Trophoblast cell (in vitro differentiated cells and primary cell): ENCODE data around the gene SRBD1.

Experiments
- DNase-seq, 2 donors: peaks; one replicate each; pipeline ENCODE4 v3.0.0-alpha.2; 2016
- H2AFZ ChIP-seq: 2 replicates; pipeline ENCODE4 v1.6.1; 2013; ENCODE audit warnings: low read length, moderate library complexity, mild to moderate bottlenecking; ENCODE audit not compliant: insufficient read depth, poor library complexity
- H2AK5ac ChIP-seq: 2 replicates; pipeline ENCODE4 v1.6.1; 2013; ENCODE audit warnings: mild to moderate bottlenecking, low read length
- H2BK120ac ChIP-seq: 2 replicates; pipeline ENCODE4 v1.6.1; 2013; ENCODE audit warnings: low read length, mild to moderate bottlenecking, moderate library complexity; ENCODE audit not compliant: insufficient read depth, poor library complexity
- H2BK12ac ChIP-seq: 2 replicates; pipeline ENCODE4 v1.6.1; 2013; ENCODE audit warnings: mild to moderate bottlenecking, low read length, moderate library complexity
- H2BK5ac ChIP-seq: 2 replicates; pipeline ENCODE4 v1.6.1; 2013; ENCODE audit warnings: low read length, low read depth, moderate library complexity, mild to moderate bottlenecking; ENCODE audit not compliant: poor library complexity
- H3K14ac ChIP-seq: 2 replicates; pipeline ENCODE4 v1.6.1; 2013; ENCODE audit warnings: mild to moderate bottlenecking, low read length
- H3K18ac ChIP-seq: 2 replicates; pipeline ENCODE4 v1.6.1; 2013; ENCODE audit warnings: mild to moderate bottlenecking, low read length
- H3K23ac ChIP-seq: 2 replicates; pipeline ENCODE4 v1.6.1; 2013; ENCODE audit warnings: low read length
- H3K27ac ChIP-seq: 2 replicates; pipeline ENCODE4 v1.5.1; 2013; ENCODE audit warnings: low read depth, mild to moderate bottlenecking, inconsistent platforms, low read length, moderate library complexity
- H3K27me3 ChIP-seq: 2 replicates; pipeline ENCODE4 v1.6.1; 2013; ENCODE audit warnings: inconsistent platforms, mild to moderate bottlenecking, low read length, moderate library complexity; ENCODE audit not compliant: insufficient read depth
- H3K36me3 ChIP-seq, 2 experiments: 1 replicate in 1 of 2; 2 replicates in 1 of 2; pipeline ENCODE4 v1.6.1; 2013; ENCODE audit warnings: low read length in 2 of 2, mild to moderate bottlenecking in 2 of 2, moderate library complexity in 1 of 2; ENCODE audit not compliant: insufficient read depth in 2 of 2, control insufficient read depth in 1 of 2
- H3K4ac ChIP-seq: 2 replicates; pipeline ENCODE4 v1.6.1; 2013; ENCODE audit warnings: low read depth, mild to moderate bottlenecking, low read length, moderate library complexity
- H3K4me1 ChIP-seq, 2 experiments: 1 replicate in 1 of 2; 2 replicates in 1 of 2; pipeline ENCODE4 v1.6.1; 2013; ENCODE audit warnings: low read length in 2 of 2, mild to moderate bottlenecking in 2 of 2, moderate library complexity in 1 of 2; ENCODE audit not compliant: insufficient read depth in 2 of 2, control insufficient read depth in 1 of 2
- H3K4me2 ChIP-seq: 2 replicates; pipeline ENCODE4 v1.6.1; 2013; ENCODE audit warnings: inconsistent platforms, mild to moderate bottlenecking, low read length, moderate library complexity
- H3K4me3 ChIP-seq: 2 replicates; pipeline ENCODE4 v1.5.1; 2013; ENCODE audit warnings: mild to moderate bottlenecking, low read depth, low read length, inconsistent platforms
- H3K79me1 ChIP-seq: one replicate; pipeline ENCODE4 v1.6.1; 2013; ENCODE audit warnings: low read length
- H3K79me2 ChIP-seq: 2 replicates; pipeline ENCODE4 v1.6.1; 2013; ENCODE audit warnings: low read length, mild to moderate bottlenecking; ENCODE audit not compliant: control insufficient read depth, insufficient read depth, poor library complexity
- H3K9ac ChIP-seq: 2 replicates; pipeline ENCODE4 v1.6.1; 2013; ENCODE audit warnings: mild to moderate bottlenecking, low read length
- H3K9me3 ChIP-seq: 2 replicates; pipeline ENCODE4 v1.6.1; 2013; ENCODE audit warnings: low read depth, mild to moderate bottlenecking, control low read depth, inconsistent platforms, low read length; ENCODE audit not compliant: insufficient read depth
- H4K12ac ChIP-seq: 2 replicates; pipeline ENCODE4 v1.6.1; 2013; ENCODE audit warnings: low read depth, mild to moderate bottlenecking, low read length, moderate library complexity
- H4K8ac ChIP-seq: 2 replicates; pipeline ENCODE4 v1.6.1; 2013; ENCODE audit warnings: low read depth, mild to moderate bottlenecking, low read length, moderate library complexity
- H4K91ac ChIP-seq: one replicate; pipeline ENCODE4 v1.6.1; 2013; ENCODE audit warnings: low read depth, mild to moderate bottlenecking, low read length, moderate library complexity
- WGBS: extraction: QIAGEN DNeasy Blood & Tissue Kit; methylation state at CpG from one replicate; pipeline ENCODE4 v1.1.7; 2013; ENCODE audit warnings: missing lambda C conversion rate; ENCODE audit not compliant: insufficient read length, insufficient coverage; ENCODE audit errors: extremely low coverage; 5-methylcytosine and 5-hydroxymethylcytosine counted together

Gene SRBD1

GRCh38 chr2:45391866-45392265 is 219.2 kb downstream of the SRBD1 start:
- H3K4me1 ChIP-seq: peaks cover 0 to 4% of the 10 kb centered on the region in 2 experiments
- DNase-seq: no peak
- H3K27ac ChIP-seq: no peak overlapping the region
- H2BK12ac ChIP-seq: no peak overlapping the region
- H4K12ac ChIP-seq: no peak overlapping the region
- no peaks in the 10 kb centered on the region for H3K27me3 ChIP-seq
- H2AK5ac ChIP-seq: no peak overlapping the region
- no peak overlapping the region for H2AFZ ChIP-seq
- no peak overlapping the region for H3K14ac ChIP-seq
- no peak overlapping the region for H3K23ac ChIP-seq
- H2BK120ac ChIP-seq: no peak overlapping the region
- H3K9ac ChIP-seq: no peak overlapping the region
- H4K8ac ChIP-seq: no peak overlapping the region
- H3K4me2 ChIP-seq: no peak overlapping the region
- no peaks in the 10 kb centered on the region for H3K36me3 ChIP-seq
- no peak overlapping the region for H4K91ac ChIP-seq
- H3K79me1 ChIP-seq: no peaks in the 10 kb centered on the region
- no peaks in the 10 kb centered on the region for H3K79me2 ChIP-seq
- no peak overlapping the region for H3K18ac ChIP-seq
- H3K4me3 ChIP-seq: no peak overlapping the region
- H2BK5ac ChIP-seq: no peak overlapping the region
- no peak overlapping the region for H3K4ac ChIP-seq
- no peaks in the 10 kb centered on the region for H3K9me3 ChIP-seq

- H3K4ac ChIP-seq: no peak overlapping the region
- no peak overlapping the region for H4K91ac ChIP-seq
- H3K4me3 ChIP-seq: no peak overlapping the region
- H3K4me1 ChIP-seq: peaks cover 0 to 4% of the 10 kb centered on the region in 2 experiments
- no peak overlapping the region for H2BK5ac ChIP-seq
- no peak overlapping the region for H3K9ac ChIP-seq
- H3K23ac ChIP-seq: no peak overlapping the region
- WGBS: 100% methylated on average over 1 of the region's 3 CpGs
- no peak overlapping the region for H4K8ac ChIP-seq
- no peak overlapping the region for H3K4me2 ChIP-seq
- H4K12ac ChIP-seq: no peak overlapping the region
- H3K27me3 ChIP-seq: no peaks in the 10 kb centered on the region
- no peaks in the 10 kb centered on the region for H3K79me2 ChIP-seq
- no peaks in the 10 kb centered on the region for H3K36me3 ChIP-seq
- no peak overlapping the region for H3K14ac ChIP-seq
- H2AFZ ChIP-seq: no peak overlapping the region
- H2BK12ac ChIP-seq: no peak overlapping the region
- H3K18ac ChIP-seq: no peak overlapping the region
- H2AK5ac ChIP-seq: no peak overlapping the region
- no peak for DNase-seq
- no peak overlapping the region for H2BK120ac ChIP-seq
- H3K79me1 ChIP-seq: no peaks in the 10 kb centered on the region
- H3K9me3 ChIP-seq: no peaks in the 10 kb centered on the region
- H3K27ac ChIP-seq: no peak overlapping the region
Measured at GRCh38 chr2:45390861-45391260, 220.2 kb downstream of the SRBD1 start.

DNA sequence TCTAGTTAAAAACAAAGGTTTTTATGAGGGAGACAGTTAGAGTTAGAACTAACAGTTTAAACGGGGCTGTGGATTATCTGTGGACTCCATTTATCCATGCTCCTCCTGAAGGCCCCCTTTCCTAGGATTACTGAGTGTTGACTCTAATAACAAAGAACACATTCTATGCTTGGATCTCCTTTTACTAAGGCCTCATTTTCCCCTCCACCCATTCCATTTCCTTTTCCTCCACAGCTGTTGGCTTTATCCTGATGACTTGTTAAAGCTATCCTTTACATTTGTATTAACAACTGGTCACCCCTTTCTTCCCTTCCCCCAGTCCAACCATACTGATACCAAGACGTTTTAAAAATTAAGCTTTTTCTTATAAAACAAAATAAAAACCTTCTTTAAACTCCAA is 220.6 kb downstream of the SRBD1 start:
- no peak overlapping the region for H3K18ac ChIP-seq
- no peak overlapping the region for H3K23ac ChIP-seq
- H3K27me3 ChIP-seq: no peaks in the 10 kb centered on the region

GRCh38 chr2:45388541-45389100 is 222.4 kb downstream of the SRBD1 start:
- H3K18ac ChIP-seq: no peak overlapping the region
- no peak overlapping the region for H4K12ac ChIP-seq
- no peaks in the 10 kb centered on the region for H3K27me3 ChIP-seq
- H3K4me3 ChIP-seq: no peak overlapping the region
- H3K14ac ChIP-seq: no peak overlapping the region
- H3K9ac ChIP-seq: no peak overlapping the region
- no peak overlapping the region for H3K4me2 ChIP-seq
- H4K91ac ChIP-seq: no peak overlapping the region
- no peak overlapping the region for H3K27ac ChIP-seq
- no peak overlapping the region for H3K23ac ChIP-seq
- no peak overlapping the region for H2BK12ac ChIP-seq
- H2AFZ ChIP-seq: no peak overlapping the region
- H3K4me1 ChIP-seq: peaks cover 0 to 4% of the 10 kb centered on the region in 2 experiments
- H2BK120ac ChIP-seq: no peak overlapping the region
- no peaks in the 10 kb centered on the region for H3K9me3 ChIP-seq
- no peaks in the 10 kb centered on the region for H3K79me1 ChIP-seq
- H4K8ac ChIP-seq: no peak overlapping the region
- no peak overlapping the region for H3K4ac ChIP-seq
- no peak for DNase-seq
- no CpG with 5 or more reads among the region's 4 CpGs for WGBS
- H3K79me2 ChIP-seq: no peaks in the 10 kb centered on the region
- no peak overlapping the region for H2AK5ac ChIP-seq
- no peak overlapping the region for H2BK5ac ChIP-seq
- H3K36me3 ChIP-seq: no peaks in the 10 kb centered on the region

More for the DNA sequence above, 220.6 kb downstream of the SRBD1 start:
- Histone ChIP-seq H2AFZ (no peak overlapping the region), H2BK12ac (no peak overlapping the region), H3K27ac (no peak overlapping the region), H4K8ac (no peak overlapping the region), H3K79me2 (no peaks in the 10 kb centered on the region), H4K91ac (no peak overlapping the region), H3K4ac (no peak overlapping the region), H3K9me3 (no peaks in the 10 kb centered on the region), H3K4me1 (peaks cover 0 to 4% of the 10 kb centered on the region in 2 experiments), H3K14ac (no peak overlapping the region), H3K36me3 (no peaks in the 10 kb centered on the region), H2BK5ac (no peak overlapping the region), H3K4me2 (no peak overlapping the region), H3K79me1 (no peaks in the 10 kb centered on the region), H2AK5ac (no peak overlapping the region), H3K9ac (no peak overlapping the region), H3K4me3 (no peak overlapping the region), H2BK120ac (no peak overlapping the region), H4K12ac (no peak overlapping the region)
- DNase-seq: no peak
- WGBS: 100% methylated on average over 1 of the region's 2 CpGs
